ENCODE measurements around the gene RPL29.

- TF ChIP-seq POLR2AphosphoS5 (IDR thresholded peaks at IDR 0.05; ENCODE audit: borderline replicate concordance, low read depth, low read length) (no peak), EZH2 (IDR thresholded peaks at IDR 0.05) (no peak), FOXP2 (optimal IDR thresholded peaks at IDR 0.05; ENCODE audit: control extremely low read depth, extremely low read length, insufficient read depth) (no peak)
Measured at GRCh38 chr3:52031896-52032295, 36.2 kb upstream of the RPL29 start.
